ENCODE measurements around the gene CINP.

- TF ChIP-seq EZH2 (IDR thresholded peaks at IDR 0.05; ENCODE audit: insufficient read depth, poor library complexity, severe bottlenecking): no peak
- TF ChIP-seq EZH2phosphoT487 (IDR thresholded peaks at IDR 0.05; ENCODE audit: insufficient read depth, low read depth): no peak
Measured at GRCh38 chr14:102323102-102323501, 39.6 kb downstream of the CINP start.
